Hepatocyte (in vitro differentiated cells): ENCODE results near the gene MIOX. TPM values are rescaled to one million over a fixed set of nuclear protein-coding genes. Genes with fewer than 3 reads are reported as not detected.

Experiments used
- DNase-seq: peaks from one replicate; pipeline ENCODE4 v3.0.0-alpha.2; 2016; ENCODE audit warnings: low spot score
- H2AFZ ChIP-seq: fragments of 200-600 bp; sonication (generic); 2 replicates; pipeline ENCODE4 v1.6.0; 2016; ENCODE audit warnings: antibody characterized with exemption, mild to moderate bottlenecking
- H3K27ac ChIP-seq: fragments of 200-600 bp; sonication (generic); 2 replicates; pipeline ENCODE4 v1.5.1; 2016; ENCODE audit warnings: mild to moderate bottlenecking
- H3K27me3 ChIP-seq: fragments of 200-600 bp; sonication (generic); 2 replicates; pipeline ENCODE4 v1.6.1; 2016
- H3K36me3 ChIP-seq: fragments of 200-600 bp; sonication (generic); replicated peaks from 2 replicates; pipeline ENCODE4 v1.5.1; 2016; ENCODE audit warnings: low read depth; ENCODE audit not compliant: insufficient read depth
- H3K4me1 ChIP-seq: fragments of 200-600 bp; sonication (generic); 2 replicates; pipeline ENCODE4 v1.5.1; 2016; ENCODE audit warnings: mild to moderate bottlenecking, moderate library complexity; ENCODE audit not compliant: insufficient read depth
- H3K4me2 ChIP-seq: fragments of 200-600 bp; sonication (generic); 2 replicates; pipeline ENCODE4 v1.6.0; 2016
- H3K4me3 ChIP-seq: fragments of 200-600 bp; sonication (generic); 2 replicates; pipeline ENCODE4 v1.5.1; 2016; ENCODE audit warnings: mild to moderate bottlenecking
- H3K79me2 ChIP-seq: fragments of 200-600 bp; sonication (generic); 2 replicates; pipeline ENCODE4 v1.6.0; 2017; ENCODE audit warnings: mild to moderate bottlenecking
- H3K9me2 ChIP-seq: fragments of 200-600 bp; sonication (generic); replicated peaks from 2 replicates; pipeline ENCODE4 v1.6.0; 2017; ENCODE audit warnings: mild to moderate bottlenecking; ENCODE audit not compliant: insufficient read depth
- H3K9me3 ChIP-seq: fragments of 200-600 bp; sonication (generic); 2 replicates; pipeline ENCODE4 v1.5.1; 2016; ENCODE audit warnings: low read depth, mild to moderate bottlenecking
- H4K20me1 ChIP-seq: fragments of 200-600 bp; sonication (generic); 2 replicates; pipeline ENCODE4 v1.6.0; 2016; ENCODE audit warnings: mild to moderate bottlenecking; ENCODE audit not compliant: insufficient read depth, poor library complexity, severe bottlenecking
- CTCF ChIP-seq: fragments of 200-600 bp; sonication (generic); IDR thresholded peaks from 2 replicates; pipeline ENCODE4 v1.5.1; 2016; ENCODE audit warnings: antibody characterized with exemption, mild to moderate bottlenecking; ENCODE audit not compliant: poor library complexity
- EZH2 ChIP-seq: fragments of 200-600 bp; sonication (generic); IDR thresholded peaks from 2 replicates; pipeline ENCODE4 v1.6.1; 2016; ENCODE audit warnings: antibody characterized with exemption, mild to moderate bottlenecking, borderline replicate concordance
- EZH2phosphoT487 ChIP-seq: fragments of 200-600 bp; sonication (generic); IDR thresholded peaks from one replicate; pipeline ENCODE4 v1.6.1; 2018; ENCODE audit warnings: antibody characterized with exemption, mild to moderate bottlenecking, low read depth, moderate library complexity; ENCODE audit not compliant: unreplicated experiment, severe bottlenecking
- WGBS: methylation state at CpG from one replicate; pipeline ENCODE4 v1.1.6; 2016; ENCODE audit warnings: low lambda C conversion rate; ENCODE audit errors: missing lambda C conversion rate; 5-methylcytosine and 5-hydroxymethylcytosine counted together
- polyA plus RNA-seq: library from polyadenylated mRNA; unstranded; fragments of >200 nt; fragmentation: Nextera tagmentation; extraction: Ambion mirVana; gene quantifications from 2 replicates; pipeline ENCODE4 v1.2.1, GENCODE V29; 2016
- total RNA-seq: library from RNA; depleted of rRNA; stranded (reverse); fragments of >200 nt; gene quantifications from 2 replicates; pipeline ENCODE4 v1.2.3, GENCODE V29; 2014

MIOX gene
- total and polyA plus RNA-seq, 2 experiments from 2014 or later: not detected

DNA sequence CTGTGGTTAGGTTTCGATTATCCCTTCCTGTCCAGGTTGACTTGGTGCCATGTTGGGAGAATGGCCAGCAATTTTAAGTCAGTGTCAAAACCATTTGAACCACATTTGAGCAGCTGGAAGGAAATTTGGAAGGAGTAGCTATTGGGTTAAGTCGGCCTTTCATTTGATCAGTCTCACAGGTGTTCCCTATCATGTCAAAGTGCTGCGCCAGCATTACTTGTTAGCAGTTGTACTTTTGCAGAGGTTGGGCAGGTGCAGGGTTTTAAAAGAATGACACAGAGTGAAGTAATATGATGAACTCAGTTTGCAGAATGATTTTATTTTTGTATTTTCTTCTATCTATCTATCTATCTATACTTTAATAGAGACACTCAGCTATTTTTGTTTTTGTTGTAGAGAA, 49.6 kb downstream of the MIOX start:
- no peaks in the 10 kb centered on the region for H4K20me1 ChIP-seq
- no peaks in the 10 kb centered on the region for H3K79me2 ChIP-seq
- H3K27ac ChIP-seq: no peak overlapping the region
- no peak overlapping the region for H3K4me2 ChIP-seq
- no peak for DNase-seq
- no peaks in the 10 kb centered on the region for H3K9me2 ChIP-seq
- no peak overlapping the region for H2AFZ ChIP-seq
- no peak overlapping the region for H3K4me3 ChIP-seq
- H3K9me3 ChIP-seq: no peaks in the 10 kb centered on the region
- peaks cover 26% of the 10 kb centered on the region for H3K4me1 ChIP-seq
- TF ChIP-seq EZH2phosphoT487 (no peak), EZH2 (no peak), CTCF (no peak)
- H3K27me3 ChIP-seq: peaks cover 2% of the 10 kb centered on the region
- WGBS: 77% methylated on average over 3 of the region's 3 CpGs
- H3K36me3 ChIP-seq: no peaks in the 10 kb centered on the region

DNA sequence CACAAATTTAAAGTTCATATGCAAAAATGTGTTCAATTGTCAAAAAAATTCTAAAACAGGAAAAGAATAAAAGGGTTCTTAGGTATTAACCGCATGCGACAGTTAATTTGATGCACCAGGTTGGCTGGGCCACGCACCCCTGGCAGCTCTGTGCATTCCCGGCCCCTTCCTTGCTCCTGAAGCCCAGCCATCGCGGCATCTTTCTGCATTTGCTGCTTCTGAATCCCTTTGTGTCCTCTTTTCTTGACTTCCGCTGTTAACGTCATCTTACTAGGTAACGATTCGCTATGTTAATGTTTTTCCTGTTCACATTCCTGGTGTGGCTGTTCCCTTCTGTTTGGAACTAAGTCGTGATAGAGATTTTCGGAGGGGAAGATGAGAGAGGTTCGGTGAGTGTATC, 51.1 kb downstream of the MIOX start:
- Histone ChIP-seq H3K36me3 (no peaks in the 10 kb centered on the region), H3K4me2 (no peak overlapping the region), H3K4me3 (no peak overlapping the region), H3K27me3 (no peaks in the 10 kb centered on the region), H3K4me1 (peaks cover 12% of the 10 kb centered on the region), H3K9me2 (no peaks in the 10 kb centered on the region), H2AFZ (no peak overlapping the region), H4K20me1 (no peaks in the 10 kb centered on the region), H3K79me2 (no peaks in the 10 kb centered on the region), H3K9me3 (no peaks in the 10 kb centered on the region), H3K27ac (peak overlapping the region; percentile 91)
- DNase-seq: no peak
- WGBS: 93% methylated on average over 13 of the region's 13 CpGs
- TF ChIP-seq EZH2phosphoT487 (no peak), CTCF (no peak), EZH2 (no peak)

Other genes starting within 250 kb of the MIOX start
- 14.0 and 26.2 TPM in 2 replicates for gene TUBGCP6, start 241.8 kb upstream of the MIOX start, total RNA-seq
- 31.5 and 44.1 TPM in 2 replicates for gene TUBGCP6, start 241.8 kb upstream of the MIOX start, polyA plus RNA-seq
- 21.5 and 23.8 TPM in 2 replicates for gene HDAC10, start 235.6 kb upstream of the MIOX start, total RNA-seq
- 30.2 and 40.5 TPM in 2 replicates for gene HDAC10, start 235.6 kb upstream of the MIOX start, polyA plus RNA-seq
- 12.5 and 13.8 TPM in 2 replicates for gene MAPK12, start 225.2 kb upstream of the MIOX start, total RNA-seq
- gene MAPK12, start 225.2 kb upstream of the MIOX start, polyA plus RNA-seq: 33.8 and 51.4 TPM in 2 replicates
- gene MAPK11, start 216.5 kb upstream of the MIOX start, total RNA-seq: 1.4 and 2.3 TPM in 2 replicates
- gene MAPK11, start 216.5 kb upstream of the MIOX start, polyA plus RNA-seq: 0.62 and 1.1 TPM in 2 replicates
- 91.4 and 113 TPM in 2 replicates for gene PLXNB2, start 179.2 kb upstream of the MIOX start, total RNA-seq
- gene PLXNB2, start 179.2 kb upstream of the MIOX start, polyA plus RNA-seq: 147 and 158 TPM in 2 replicates
- gene DENND6B, start 159.8 kb upstream of the MIOX start, total RNA-seq: 3.1 and 3.3 TPM in 2 replicates
- gene DENND6B, start 159.8 kb upstream of the MIOX start, polyA plus RNA-seq: 8.7 and 9.0 TPM in 2 replicates
- gene PPP6R2, start 143.5 kb upstream of the MIOX start, total RNA-seq: 43.9 and 57.9 TPM in 2 replicates
- 44.1 and 47.0 TPM in 2 replicates for gene PPP6R2, start 143.5 kb upstream of the MIOX start, polyA plus RNA-seq
- 26.1 and 34.5 TPM in 2 replicates for gene SBF1, start 11.8 kb upstream of the MIOX start, total RNA-seq
- gene SBF1, start 11.8 kb upstream of the MIOX start, polyA plus RNA-seq: 38.0 and 49.5 TPM in 2 replicates
- gene ADM2, start 5.3 kb upstream of the MIOX start, total RNA-seq: 3.0 and 4.1 TPM in 2 replicates
- 5.0 and 5.1 TPM in 2 replicates for gene ADM2, start 5.3 kb upstream of the MIOX start, polyA plus RNA-seq
- 22.4 and 32.8 TPM in 2 replicates for gene LMF2, start 20.8 kb downstream of the MIOX start, total RNA-seq
- 97.6 and 128 TPM in 2 replicates for gene LMF2, start 20.8 kb downstream of the MIOX start, polyA plus RNA-seq
- 24.4 and 25.6 TPM in 2 replicates for gene NCAPH2, start 21.4 kb downstream of the MIOX start, total RNA-seq
- 40.6 and 48.0 TPM in 2 replicates for gene NCAPH2, start 21.4 kb downstream of the MIOX start, polyA plus RNA-seq
- 2.0 and 4.1 TPM in 2 replicates for gene SCO2, start 38.7 kb downstream of the MIOX start, total RNA-seq
- 9.7 and 11.2 TPM in 2 replicates for gene SCO2, start 38.7 kb downstream of the MIOX start, polyA plus RNA-seq
- 36.6 and 46.4 TPM in 2 replicates for gene TYMP, start 43.2 kb downstream of the MIOX start, total RNA-seq
- gene TYMP, start 43.2 kb downstream of the MIOX start, polyA plus RNA-seq: 85.7 and 105 TPM in 2 replicates
- gene KLHDC7B, start 59.0 kb downstream of the MIOX start, total RNA-seq: 0.92 and 1.7 TPM in 2 replicates
- gene KLHDC7B, start 59.0 kb downstream of the MIOX start, polyA plus RNA-seq: 0.75 and 1.4 TPM in 2 replicates
- gene SYCE3, start 76.1 kb downstream of the MIOX start, total RNA-seq: not detected in 2 replicates
- gene SYCE3, start 76.1 kb downstream of the MIOX start, polyA plus RNA-seq: 1.4 and 1.5 TPM in 2 replicates
- gene CPT1B, start 91.6 kb downstream of the MIOX start, total RNA-seq: 24.8 and 27.5 TPM in 2 replicates
- gene CPT1B, start 91.6 kb downstream of the MIOX start, polyA plus RNA-seq: 64.0 and 80.1 TPM in 2 replicates
- gene CHKB, start 96.0 kb downstream of the MIOX start, total RNA-seq: 54.9 and 57.4 TPM in 2 replicates
- gene CHKB, start 96.0 kb downstream of the MIOX start, polyA plus RNA-seq: 89.7 and 125 TPM in 2 replicates
- 1.0 and 1.6 TPM in 2 replicates for gene MAPK8IP2, start 113.9 kb downstream of the MIOX start, total RNA-seq
- gene MAPK8IP2, start 113.9 kb downstream of the MIOX start, polyA plus RNA-seq: 3.8 and 4.0 TPM in 2 replicates
- 26.2 and 31.3 TPM in 2 replicates for gene ARSA, start 141.3 kb downstream of the MIOX start, total RNA-seq
- gene ARSA, start 141.3 kb downstream of the MIOX start, polyA plus RNA-seq: 20.6 and 29.2 TPM in 2 replicates
- 2.4 and 2.9 TPM in 2 replicates for gene SHANK3, start 186.0 kb downstream of the MIOX start, total RNA-seq
- gene SHANK3, start 186.0 kb downstream of the MIOX start, polyA plus RNA-seq: 1.9 and 2.6 TPM in 2 replicates